C4-2B (cell line): Measurements from ENCODE around the gene PPP2R2C.

Experiments
- CTCF ChIP-seq: fragments of 450-650 bp; conservative IDR thresholded peaks from 2 replicates; pipeline ENCODE4 v1.5.1; 2017; ENCODE audit warnings: mild to moderate bottlenecking
- ZFX ChIP-seq: fragments of 450-650 bp; IDR thresholded peaks from 2 replicates; pipeline ENCODE4 v1.6.1; 2017

DNA sequence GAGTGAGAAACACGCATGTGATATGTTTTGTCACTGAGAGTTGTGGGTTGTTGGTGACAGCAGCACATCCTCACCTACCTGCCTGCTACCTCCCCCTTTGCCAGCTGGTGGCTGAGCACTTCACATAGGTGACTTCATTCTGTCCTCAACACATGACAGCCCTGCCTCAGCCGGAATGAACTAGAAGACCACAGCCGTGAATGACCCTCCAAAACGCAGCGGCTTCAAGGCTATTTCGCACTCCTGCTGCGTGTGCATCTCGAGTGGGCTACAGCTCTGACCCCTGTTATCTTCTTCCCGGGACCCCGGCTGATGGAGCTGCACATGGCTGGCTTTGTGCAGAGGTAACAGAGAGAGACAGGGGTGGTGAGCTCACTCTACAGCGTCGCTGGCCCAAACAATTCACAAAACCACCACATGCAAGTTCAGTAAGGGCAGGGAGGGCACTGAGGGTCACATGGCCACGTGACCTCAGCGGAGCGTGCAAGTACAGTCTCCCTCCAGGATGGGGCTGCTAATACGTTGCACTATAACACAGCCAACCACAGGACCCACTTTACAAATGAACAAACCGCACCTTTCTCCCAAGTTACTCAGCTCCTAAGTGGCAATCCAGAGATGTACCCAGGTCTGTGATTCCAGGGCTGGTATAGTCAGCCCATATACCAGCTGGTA, 6.3 kb upstream of the PPP2R2C start:
- TF ChIP-seq CTCF, result no peak
- no peak for TF ChIP-seq ZFX
